ENCODE results near the gene SPPL2C. TPM values are rescaled to one million over a fixed set of nuclear protein-coding genes. Genes with fewer than 3 reads are reported as not detected.

SPPL2C gene
- total and polyA plus RNA-seq, 2 of the 8 experiments (the other 6 are each of a cell fraction or from before 2014, with no cell fraction given), result not detected

DNA sequence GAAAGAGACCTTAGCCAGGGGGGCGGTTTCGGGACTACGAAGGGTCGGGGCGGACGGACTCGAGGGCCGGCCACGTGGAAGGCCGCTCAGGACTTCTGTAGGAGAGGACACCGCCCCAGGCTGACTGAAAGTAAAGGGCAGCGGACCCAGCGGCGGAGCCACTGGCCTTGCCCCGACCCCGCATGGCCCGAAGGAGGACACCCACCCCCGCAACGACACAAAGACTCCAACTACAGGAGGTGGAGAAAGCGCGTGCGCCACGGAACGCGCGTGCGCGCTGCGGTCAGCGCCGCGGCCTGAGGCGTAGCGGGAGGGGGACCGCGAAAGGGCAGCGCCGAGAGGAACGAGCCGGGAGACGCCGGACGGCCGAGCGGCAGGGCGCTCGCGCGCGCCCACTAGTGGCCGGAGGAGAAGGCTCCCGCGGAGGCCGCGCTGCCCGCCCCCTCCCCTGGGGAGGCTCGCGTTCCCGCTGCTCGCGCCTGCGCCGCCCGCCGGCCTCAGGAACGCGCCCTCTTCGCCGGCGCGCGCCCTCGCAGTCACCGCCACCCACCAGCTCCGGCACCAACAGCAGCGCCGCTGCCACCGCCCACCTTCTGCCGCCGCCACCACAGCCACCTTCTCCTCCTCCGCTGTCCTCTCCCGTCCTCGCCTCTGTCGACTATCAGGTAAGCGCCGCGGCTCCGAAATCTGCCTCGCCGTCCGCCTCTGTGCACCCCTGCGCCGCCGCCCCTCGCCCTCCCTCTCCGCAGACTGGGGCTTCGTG lies 49.5 kb downstream of the SPPL2C start, which contains the start of gene MAPT (continued):
- TF ChIP-seq RAD21 (IDR thresholded peaks at IDR 0.05 in 1 of 2, conservative IDR thresholded peaks at IDR 0.05 in 1 of 2; ENCODE audit: low read depth in 2 of 2, low read length in 2 of 2), result peak; percentile 31 to 53
- TF ChIP-seq, protein P1, sequence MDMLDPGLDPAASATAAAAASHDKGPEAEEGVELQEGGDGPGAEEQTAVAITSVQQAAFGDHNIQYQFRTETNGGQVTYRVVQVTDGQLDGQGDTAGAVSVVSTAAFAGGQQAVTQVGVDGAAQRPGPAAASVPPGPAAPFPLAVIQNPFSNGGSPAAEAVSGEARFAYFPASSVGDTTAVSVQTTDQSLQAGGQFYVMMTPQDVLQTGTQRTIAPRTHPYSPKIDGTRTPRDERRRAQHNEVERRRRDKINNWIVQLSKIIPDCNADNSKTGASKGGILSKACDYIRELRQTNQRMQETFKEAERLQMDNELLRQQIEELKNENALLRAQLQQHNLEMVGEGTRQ (IDR thresholded peaks at IDR 0.05; ENCODE audit: low read length), result no peak
- no peak for TF ChIP-seq SIX5 (IDR thresholded peaks at IDR 0.05; ENCODE audit: low read depth, low read length)
- TF ChIP-seq ASH2L (IDR thresholded peaks at IDR 0.05; ENCODE audit: low read length), result peak; percentile 72
- TF ChIP-seq BRCA1 (IDR thresholded peaks at IDR 0.05; ENCODE audit: low read depth, low read length), result no peak
- no peak for TF ChIP-seq KDM5A (IDR thresholded peaks at IDR 0.05; ENCODE audit: low read length)
- TF ChIP-seq CHD2 (IDR thresholded peaks at IDR 0.05; ENCODE audit: low read length), result no peak
- TF ChIP-seq CREB1 (IDR thresholded peaks at IDR 0.05), result no peak
- no peak for TF ChIP-seq YY1 (IDR thresholded peaks at IDR 0.05; ENCODE audit: low read depth, low read length)
- peak; percentile 82 for TF ChIP-seq RBBP5 (IDR thresholded peaks at IDR 0.05; ENCODE audit: borderline replicate concordance, low read depth, low read length)
- no peak for TF ChIP-seq RNF2 (IDR thresholded peaks at IDR 0.05; ENCODE audit: borderline replicate concordance, low read depth, low read length, missing control alignments, poor library complexity, severe bottlenecking)
- no peak for TF ChIP-seq POU5F1 (IDR thresholded peaks at IDR 0.05; ENCODE audit: low read depth, low read length)
- no peak; a peak in 1 of 4 replicates for TF ChIP-seq HDAC2 (IDR thresholded peaks at IDR 0.05; ENCODE audit: borderline replicate concordance in 1 of 2, low read depth in 2 of 2, low read length in 2 of 2)
- TF ChIP-seq EGR1 (IDR thresholded peaks at IDR 0.05; ENCODE audit: borderline replicate concordance, low read depth, low read length), result peak; percentile 60; the same call in 1 of the 2 replicates
- TF ChIP-seq SP2 (IDR thresholded peaks at IDR 0.05; ENCODE audit: low read length), result no peak
- peak in 1 of 2 experiments; percentile 76; a peak in 1 of 4 replicates for TF ChIP-seq SIN3A (conservative IDR thresholded peaks at IDR 0.05 in 1 of 2, IDR thresholded peaks at IDR 0.05 in 1 of 2; ENCODE audit: low read depth in 1 of 2, low read length in 2 of 2)
- peak; percentile 24 for TF ChIP-seq CTBP2 (IDR thresholded peaks at IDR 0.05; ENCODE audit: borderline replicate concordance, insufficient read depth, insufficient read length, low read length)
- TF ChIP-seq, protein P2, sequence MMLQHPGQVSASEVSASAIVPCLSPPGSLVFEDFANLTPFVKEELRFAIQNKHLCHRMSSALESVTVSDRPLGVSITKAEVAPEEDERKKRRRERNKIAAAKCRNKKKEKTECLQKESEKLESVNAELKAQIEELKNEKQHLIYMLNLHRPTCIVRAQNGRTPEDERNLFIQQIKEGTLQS (IDR thresholded peaks at IDR 0.05; ENCODE audit: insufficient read depth, low read depth, low read length), result no peak
- 0 out of 2 replicates have a peak, but pooled peaks have one; percentile 9 for TF ChIP-seq SP4 (IDR thresholded peaks at IDR 0.05; ENCODE audit: low read length)
- TF ChIP-seq KDM4A (IDR thresholded peaks at IDR 0.05; ENCODE audit: low read depth, low read length, severe bottlenecking), result peak; percentile 59
- TF ChIP-seq KDM1A (IDR thresholded peaks at IDR 0.05; ENCODE audit: borderline replicate concordance, low read length), result no peak
- TF ChIP-seq CEBPB (IDR thresholded peaks at IDR 0.05; ENCODE audit: low read depth, low read length), result no peak

Data from H1 (cell line).